ENCODE results near the gene LRFN4.

The LRFN4 gene

DNA sequence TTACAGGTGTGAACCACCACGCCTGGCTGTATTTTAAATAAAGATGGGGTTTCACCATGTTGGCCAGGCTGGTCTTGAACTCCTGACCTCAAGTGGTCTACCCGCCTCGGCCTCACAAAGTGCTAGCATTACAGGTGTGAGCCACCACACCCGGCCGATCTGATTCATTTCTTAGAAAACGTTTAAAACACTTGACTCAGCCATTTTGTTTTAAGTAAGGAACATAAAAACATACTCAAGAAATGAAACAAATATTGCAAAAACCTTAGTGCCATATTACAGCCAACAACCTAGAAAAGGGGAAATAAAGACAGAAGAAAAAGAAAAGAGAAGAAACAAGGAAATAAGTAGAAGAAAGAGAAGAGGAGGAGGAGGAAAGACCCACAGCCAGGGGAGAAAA lies 17.4 kb downstream of the LRFN4 start:
- DNase-seq, result no peak

DNA sequence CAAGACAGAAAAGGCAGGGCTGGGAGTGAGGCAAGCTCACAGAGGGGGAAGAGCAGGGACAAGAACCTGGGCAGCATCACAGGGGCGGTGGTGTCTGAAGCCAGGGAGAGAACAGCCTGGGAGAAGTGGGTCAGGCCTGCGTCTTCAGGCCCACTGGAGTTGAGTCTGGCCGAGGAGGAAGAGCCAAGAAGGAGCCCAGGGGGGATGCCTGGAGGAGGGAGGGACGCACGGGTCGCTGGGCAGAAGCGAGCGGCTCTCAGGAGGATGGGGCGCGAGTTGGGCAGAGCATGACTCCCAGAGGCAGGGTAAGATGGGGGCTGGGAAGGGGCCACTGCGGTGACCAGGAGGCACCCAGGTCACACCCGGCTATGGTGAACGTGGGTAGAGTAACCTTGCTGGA lies 18.5 kb downstream of the LRFN4 start:
- DNase-seq, result no peak

DNA sequence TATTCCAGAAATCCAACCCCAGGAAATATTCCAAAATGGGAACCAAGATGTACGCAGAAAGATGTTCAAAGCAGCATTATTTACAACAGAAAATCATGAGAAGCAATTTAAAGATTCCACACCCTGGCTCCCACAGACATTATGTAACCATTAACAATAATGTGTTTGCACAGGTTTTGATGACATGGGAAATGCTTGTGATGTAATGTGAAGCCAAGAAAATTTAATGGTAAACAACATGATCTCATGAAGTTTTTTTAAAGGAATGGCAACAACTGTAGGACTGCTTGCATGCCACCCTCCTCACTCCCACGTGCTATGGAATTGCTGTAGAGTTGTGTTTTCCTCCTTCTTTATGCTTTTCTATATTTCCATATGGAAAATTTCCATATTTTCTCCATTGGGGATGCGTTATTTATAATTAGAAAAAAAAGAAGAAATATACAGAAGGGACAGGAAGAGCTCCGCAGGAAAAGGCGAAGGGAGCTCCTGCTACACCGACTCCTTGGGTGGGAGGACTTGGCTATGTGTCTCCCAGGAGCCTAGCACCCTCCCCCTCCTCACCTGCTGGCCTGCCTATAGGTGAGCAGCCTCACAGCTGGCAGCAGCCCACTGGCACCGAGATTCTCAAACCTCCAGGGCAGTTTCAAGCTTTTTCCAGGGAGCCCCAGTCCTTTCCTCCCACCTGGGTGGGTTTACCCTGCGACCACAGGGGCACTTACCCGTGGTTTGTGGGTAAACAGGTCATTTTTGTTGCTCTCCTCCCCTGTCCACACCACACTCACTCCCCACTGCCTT lies 20.9 kb downstream of the LRFN4 start:
- no peak for DNase-seq

DNA sequence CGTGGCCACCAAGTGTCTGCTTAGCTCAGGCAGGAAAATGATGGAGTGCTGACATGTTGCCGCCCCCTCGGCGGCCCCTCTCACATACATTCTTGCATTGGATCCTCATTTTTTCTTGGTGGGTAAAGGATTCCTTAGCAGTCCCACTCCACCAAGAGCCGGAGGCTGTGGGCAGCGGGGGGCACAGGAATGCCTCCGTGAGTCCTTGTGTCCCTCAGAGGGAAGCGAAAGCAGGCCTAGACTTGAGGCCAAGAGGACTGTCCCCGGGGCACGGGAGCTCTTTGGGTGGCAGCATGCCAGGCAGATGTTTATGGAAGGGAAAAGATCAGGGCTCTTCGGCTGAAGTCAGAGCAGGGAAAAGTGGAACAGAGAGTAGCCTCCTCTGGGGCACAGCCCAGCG lies 21.6 kb downstream of the LRFN4 start:
- no peak for DNase-seq

DNA sequence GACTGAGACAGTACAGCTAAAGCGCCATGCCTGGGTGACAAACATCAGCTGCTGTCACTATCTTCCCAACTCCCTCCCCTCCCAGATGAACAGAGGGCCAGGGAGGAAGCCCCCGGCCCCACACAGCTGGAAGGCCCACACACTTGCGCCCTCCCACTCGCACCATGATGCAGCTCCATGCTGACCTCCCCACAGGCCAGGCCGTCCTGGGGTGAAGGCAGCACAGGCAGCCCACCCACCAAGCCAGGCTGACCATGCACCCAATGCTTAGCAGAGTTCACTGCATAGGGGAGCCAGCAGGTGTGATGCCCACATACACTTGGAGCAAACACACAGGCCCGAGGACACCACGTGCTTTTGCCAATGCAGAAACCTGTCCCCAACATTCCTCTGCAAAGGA lies 22.1 kb downstream of the LRFN4 start:
- no peak for DNase-seq

DNA sequence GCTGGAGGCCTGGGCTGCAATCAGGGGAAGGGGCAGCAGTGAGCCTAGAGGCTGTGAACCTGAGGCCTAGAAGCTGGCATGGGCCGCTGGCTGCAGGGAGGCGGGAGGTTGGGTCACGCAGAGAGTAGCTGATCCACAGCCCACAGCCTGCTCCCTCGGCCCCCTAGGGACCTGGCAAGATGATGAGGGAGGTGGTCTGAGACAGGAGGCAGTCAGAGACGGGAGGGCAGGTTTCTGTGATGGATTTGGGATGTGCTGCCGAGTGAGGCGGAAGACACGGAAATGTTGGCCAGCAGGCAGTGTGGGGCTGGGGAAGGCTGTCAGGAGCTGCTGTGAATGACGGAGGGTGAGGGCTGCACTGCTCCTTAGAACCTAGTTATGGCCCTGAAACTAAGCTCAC lies 22.7 kb downstream of the LRFN4 start:
- no peak for DNase-seq

DNA sequence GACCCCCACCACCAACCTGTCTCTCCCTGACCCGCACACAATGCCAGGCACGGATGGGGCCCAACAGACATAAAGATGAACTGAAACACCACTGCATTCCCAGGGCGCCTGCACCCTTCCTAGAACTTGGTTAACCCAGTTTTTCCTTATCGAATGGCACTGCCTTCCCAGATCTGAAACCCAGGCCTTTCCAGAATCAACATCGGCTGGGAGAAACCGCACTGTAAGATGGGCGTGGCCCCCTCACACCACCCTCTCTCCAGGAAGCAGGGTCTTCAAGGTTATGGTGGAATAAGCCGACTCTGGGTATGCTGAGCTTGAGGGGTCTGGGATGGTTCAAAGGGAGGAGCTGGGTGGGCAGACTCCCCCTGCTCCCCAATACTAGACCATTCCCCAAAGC lies 23.1 kb downstream of the LRFN4 start:
- DNase-seq, result no peak

DNA sequence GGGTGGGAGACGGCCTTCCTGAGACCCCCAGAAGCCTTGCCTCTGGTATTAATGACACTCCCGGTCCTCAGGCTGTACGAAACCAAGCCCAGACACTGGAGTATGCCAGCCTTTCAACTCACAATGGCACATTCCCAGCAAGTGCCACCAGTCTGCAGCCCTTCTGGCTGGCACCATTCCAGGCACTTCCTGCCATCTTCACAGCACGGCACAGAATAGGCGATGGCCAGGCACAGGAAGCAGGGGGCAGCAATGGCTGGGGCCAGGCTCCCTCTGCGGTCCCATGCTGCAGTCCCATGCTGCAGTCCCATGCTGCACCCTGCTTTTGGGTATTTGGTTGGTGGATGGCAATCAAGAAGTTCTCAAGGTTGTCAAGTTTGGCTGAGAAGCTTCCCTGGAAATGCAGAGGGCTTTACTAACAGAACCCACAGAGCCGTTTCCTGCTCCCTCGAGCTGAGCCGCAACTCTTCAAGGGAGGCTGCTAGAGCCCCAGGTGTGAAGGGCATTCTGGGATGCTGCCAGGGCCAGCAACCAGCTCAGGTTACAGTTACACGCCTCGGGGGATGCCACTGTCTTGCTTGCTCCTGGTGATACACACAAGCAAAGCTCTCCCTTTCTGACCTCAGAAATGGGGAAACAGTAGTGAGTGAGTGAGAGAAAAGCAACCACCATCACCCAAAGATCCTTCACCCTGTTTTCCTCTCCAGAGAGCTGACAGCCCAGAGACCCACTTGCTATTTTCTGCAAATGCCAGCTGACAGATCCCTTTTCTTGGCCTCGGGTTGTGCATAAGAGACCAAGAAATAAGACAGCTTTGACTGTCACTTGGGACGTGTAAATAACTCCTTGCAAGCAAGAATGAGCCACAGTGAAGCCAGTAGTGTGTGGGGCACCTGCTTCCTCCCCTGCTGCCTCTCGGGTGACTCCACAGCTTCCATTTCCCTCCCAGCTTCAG lies 23.9 kb downstream of the LRFN4 start:
- DNase-seq, result no peak

DNA sequence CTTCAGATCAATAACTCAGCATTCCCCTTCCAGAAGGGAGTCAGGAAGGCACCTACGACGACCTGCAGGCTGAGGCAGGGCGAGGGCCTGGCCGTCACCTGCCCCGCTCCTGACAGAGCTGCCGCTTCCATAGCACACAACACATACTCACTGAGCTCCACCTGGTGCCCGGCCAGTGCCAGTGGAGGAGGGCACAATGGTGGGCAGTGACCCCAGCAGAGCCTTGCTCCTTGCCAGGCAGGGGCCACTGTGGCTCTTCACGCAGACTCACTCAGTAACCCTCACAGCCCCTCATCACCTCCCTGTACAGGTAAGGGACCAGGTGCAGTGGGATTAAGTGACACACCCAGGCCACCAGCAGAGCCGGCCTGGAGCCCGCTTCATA lies 24.6 kb downstream of the LRFN4 start:
- DNase-seq, result no peak

DNA sequence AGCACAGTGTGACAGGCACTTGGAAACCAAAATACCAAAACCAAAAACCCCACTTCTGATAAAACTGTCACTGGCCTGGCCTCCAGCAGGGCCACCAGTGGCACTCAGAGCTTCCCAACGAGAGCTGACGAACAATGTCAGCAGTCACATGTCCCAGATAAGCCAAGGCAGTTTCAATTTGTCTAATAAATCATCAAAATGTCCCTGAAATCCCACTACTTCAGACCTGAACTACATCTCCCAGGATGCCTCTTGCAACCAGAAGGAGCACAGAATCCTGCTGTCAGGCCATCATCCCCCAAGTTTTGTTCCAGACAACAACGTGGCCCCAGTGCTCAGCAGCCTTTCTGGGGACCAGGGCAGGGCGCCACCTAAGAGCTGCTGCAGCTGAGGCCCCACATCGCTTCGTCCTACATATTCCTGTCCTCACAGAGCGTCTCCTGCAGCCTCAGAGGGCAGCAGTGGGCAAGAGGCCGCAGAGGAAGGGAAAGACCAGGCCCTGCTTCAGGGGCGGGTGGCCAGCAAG lies 25.1 kb downstream of the LRFN4 start:
- DNase-seq, result no peak

DNA sequence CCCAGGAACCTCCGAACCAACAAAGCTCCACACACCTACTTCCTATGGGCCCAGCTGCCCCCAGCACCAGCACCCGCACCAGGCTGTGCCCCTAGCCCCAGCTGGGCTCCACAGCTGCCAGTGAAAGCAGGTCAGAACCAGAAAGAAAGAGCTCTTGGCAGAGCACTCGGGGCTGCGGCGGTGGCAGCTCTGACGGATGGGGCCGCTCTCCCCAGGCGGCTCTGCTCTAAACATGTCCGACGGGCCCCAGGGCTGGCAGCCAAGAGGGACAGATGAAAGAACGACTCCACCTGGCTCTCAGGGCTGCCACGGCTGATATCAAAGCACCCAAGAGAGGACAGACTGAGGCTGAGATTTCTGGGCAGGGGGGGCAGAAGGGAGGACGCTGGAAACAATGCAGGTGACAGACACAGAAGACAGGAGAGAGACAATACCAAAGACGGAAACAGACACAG lies 25.7 kb downstream of the LRFN4 start:
- no peak for DNase-seq

DNA sequence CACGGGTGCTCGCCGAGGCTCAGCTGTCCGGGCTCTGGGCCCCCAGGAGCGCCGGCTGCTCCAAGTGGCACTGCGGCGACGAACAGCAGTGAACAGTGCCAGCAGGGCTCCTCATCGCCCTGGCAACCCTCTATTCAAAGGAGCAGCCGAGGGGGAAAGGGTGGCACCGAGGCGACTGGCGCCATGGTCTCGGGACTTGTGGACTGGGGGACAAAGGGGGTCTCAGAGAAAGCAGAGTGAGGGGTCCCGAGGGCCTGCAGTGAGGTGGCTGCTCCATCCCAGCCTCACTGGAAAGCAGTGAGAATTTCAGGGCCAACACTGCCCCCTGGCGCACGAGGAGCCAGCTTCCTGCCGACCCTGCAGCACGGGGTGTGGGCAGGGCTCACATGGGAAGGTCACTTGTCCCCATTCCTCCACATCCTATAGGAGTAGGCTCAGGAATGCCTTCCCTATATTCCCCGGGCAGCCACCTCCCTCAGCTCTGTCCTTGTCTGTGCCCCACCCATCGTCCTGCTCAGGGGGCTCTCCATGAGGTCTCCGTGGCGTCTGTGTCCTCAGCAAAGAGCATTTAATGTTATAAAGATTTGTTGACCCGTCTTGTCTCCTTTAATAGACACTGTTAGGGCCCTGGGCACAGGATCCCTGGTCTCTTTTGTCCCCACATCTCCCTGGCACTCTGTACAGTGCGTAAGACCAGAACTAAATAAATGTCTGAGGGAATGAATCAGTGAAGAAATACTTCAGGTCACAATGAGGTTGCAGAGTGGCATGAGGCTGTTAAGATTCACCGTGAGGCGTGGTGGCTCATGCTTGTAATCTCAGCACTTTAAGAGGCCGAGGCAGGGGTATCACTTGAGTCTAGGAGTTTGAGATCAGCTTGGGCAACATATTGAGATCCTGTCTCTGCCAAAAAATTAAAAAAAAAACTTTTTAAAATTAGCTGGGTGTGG lies 26.4 kb downstream of the LRFN4 start:
- peak; percentile 70 for DNase-seq

DNA sequence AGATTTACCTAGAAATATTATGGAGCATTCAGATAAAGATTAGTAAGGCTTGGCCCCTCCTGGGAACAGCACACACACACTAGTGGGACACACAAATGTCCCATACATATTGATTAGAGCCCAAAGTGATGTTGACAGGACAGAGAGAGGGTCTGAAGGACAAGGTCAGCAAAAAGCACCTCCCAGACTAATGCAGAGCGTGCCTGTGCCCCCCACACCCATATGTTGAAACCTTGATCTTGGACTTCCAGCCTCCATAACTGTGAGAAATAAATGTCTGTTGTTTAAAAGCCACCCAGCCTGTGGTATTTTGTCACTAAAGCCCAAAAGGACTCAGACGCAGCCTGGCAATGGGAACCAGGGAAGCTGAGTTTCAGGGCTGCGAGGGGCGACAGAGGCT lies 27.6 kb downstream of the LRFN4 start:
- no peak for DNase-seq

DNA sequence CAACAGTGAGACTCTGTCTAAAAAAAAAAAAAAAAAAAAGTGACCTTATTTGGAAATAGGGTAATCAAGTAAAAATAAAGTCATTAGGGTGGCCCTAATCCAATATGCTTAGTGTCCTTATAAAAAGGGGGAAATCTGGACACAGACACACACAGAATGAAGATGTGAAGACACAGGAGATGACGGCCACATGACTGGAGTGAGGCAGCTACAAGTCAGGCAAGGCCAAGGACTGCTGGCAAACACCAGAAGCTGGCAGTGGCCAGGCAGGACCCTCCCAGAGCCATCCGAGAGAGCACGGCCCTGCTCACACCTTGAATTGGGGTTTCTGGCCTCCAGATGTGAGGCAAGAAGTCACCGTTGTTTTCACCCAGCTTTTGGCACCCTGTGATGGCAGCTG lies 28.6 kb downstream of the LRFN4 start:
- no peak for DNase-seq

DNA sequence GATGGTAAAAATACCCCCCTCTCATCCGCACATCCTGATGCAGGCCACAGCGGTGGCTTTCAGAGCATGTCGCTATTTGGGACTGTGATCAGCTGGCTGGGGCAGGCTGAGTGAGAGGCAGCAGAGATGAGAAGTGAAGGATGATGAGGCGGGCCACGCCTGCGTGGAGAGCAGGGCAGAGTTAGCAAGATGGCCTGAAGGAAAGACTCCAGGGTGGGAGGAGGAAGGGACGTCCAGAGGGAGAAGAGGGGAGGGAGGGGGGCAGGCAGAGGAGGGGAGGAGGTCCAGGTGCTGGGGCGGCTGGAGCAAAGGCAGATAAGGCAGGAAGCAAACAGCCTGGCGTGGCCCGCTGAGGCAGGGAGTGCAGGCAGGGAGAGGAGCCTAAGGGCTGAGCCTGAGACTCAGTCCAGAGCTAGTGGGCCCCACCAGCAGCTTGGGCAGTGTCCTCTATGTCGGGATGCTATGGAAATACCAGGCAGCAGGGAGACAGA lies 29.1 kb downstream of the LRFN4 start:
- no peak for DNase-seq

DNA sequence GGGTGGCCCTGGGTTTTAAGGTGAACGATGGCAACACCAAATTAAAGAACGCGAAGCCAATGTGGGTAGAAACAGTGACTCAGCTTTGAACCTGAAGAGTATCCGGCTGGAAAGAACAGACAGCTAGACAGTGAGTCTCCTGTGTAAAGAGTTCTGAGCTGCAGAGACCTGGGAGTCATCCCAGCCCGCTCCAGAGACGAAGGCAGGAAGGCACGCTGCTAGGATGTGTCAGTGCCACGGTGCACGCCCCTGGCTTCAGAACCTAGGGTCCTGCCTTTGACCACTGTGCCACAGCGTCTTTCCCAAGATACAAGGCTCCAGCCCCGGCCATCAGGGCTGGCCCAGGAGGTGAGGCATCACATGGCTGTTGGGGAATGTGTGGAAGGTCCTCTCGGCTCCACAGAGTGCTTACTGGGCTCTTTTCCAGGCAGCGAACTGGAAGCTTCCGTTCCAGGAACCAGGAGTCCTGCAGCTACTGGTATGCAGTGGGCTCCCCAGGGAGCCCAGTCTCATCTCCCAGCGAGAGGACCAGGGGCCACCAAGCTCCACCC lies 29.9 kb downstream of the LRFN4 start:
- no peak for DNase-seq

DNA sequence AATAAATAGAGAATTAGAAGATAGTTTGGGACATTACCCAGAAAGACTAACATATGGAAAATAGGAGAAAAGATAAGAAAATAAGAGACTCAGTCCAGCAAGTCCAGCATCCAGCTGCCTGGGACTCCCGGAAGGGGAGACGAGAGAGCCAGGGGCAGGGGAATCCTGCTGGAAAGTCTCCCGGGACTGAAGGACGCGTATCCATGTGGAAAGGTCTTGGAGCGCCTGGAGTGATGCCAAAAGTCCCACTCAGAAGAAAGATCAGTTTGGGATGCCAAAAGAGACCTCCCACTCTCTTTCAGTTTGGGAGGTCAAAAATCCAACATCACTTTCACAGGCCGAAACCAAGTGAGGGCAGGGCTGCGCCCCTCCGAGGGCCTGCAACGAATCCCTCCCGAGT lies 30.7 kb downstream of the LRFN4 start:
- DNase-seq, result no peak

DNA sequence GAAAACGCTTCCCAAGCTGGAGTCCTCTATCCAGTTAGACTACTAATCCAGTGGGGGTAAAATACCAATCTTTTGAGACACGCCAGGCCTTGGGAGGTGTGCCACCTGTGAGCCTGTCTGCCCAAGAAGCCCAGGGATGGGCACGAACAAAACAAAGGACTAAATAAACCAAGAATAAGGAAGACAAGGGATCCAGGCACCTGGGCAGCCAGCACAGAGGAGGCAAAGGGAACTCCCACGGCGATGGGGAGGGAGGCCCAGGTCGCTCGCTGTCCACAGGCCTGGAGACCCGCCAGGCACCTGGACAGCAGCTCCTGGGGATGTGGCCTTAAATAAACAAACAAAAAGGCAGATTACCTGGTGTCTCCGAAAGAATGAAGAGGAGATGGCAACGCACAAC lies 31.4 kb downstream of the LRFN4 start:
- no peak for DNase-seq

DNA sequence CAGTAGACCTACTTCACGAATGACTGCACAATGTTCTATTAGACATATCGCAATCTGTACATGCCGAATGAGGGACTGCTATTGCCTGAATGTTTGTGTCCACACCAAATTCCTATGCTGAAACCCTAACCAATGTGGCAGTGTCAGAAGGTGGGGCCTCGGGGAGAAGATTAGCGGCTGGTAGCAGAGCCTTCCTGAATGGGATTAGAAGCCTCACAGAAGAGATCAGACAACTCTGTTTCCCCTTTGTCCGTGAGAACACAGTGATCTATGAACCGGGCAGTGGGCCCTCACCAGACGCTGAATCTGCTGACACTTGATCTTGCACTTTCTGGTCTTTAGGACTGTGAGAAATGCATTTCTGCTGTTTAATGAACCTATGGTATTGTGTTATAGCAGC lies 33.1 kb downstream of the LRFN4 start:
- no peak for DNase-seq

DNA sequence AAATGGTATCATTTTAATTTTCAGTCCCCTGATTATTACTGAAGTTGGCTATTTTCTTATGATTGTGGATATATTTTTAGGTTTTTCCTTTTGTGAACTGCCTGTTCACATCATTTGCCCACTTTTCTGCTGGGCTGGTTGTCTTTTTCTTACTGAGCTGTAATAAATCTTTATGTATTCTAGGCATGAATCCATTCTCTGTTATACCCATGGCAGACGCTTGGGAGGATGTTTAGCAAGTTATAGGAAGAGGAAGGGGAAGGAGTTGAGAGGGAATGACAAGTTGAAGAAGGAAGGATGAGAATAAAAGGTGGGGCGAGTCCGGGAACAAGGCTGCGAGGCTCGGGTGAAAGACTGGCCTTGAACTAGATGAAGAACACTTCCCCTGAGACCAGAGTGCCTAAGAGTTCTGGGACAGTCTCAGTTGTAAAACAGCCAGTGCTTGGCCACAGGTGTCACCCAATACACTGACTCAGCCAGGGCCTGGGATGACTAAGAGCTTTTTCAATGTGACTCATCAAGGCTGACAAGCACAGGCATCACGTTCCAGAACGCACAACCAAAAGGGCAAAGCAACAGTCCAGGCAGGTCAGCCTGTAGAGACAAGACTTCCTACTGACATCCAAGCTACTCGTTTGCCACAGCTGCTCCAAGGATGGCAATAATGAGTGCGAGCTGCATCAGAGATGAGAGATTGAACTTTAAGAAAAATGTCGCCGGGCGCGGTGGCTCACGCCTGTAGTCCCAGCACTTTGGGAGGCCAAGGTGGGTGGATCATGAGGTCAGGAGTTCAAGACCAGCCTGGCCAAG lies 35.2 kb downstream of the LRFN4 start:
- peak; percentile 17 for DNase-seq

DNA sequence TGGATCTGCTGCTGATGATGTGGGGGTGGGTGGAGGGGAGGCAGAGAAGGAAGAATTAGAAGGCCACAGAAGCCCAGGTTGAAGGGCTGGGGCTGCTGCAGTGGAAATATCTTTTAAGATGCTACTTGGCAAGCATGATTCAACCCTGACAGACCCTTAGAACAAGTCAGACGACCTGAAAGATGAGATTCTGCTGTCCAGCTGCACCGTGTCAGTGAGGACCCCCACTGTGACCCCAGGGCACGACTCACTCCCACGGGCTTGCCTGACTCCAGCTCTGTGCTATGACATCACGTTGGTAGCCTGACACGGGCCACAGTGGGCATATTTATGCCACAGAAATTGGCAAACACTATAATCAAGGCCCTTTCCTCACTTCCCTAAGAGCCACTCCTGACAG lies 36.0 kb downstream of the LRFN4 start:
- no peak for DNase-seq

Measured in stimulated activated CD4-positive, alpha-beta T cell treated with anti-CD3 and anti-CD28 coated beads, Interleukin-12 subunit alpha, Interleukin-12 subunit beta, amount 100 ng/mL, for 4 hours (primary cell).